SK-N-MC (cell line): ENCODE data around the gene MTMR3.

Source experiments
- DNase-seq: peaks from one replicate; pipeline ENCODE4 v3.0.0-alpha.2; 2011; ENCODE audit warnings: low read depth, low spot score
- H3K27ac ChIP-seq: fragments of 200-600 bp; sonication (generic); 2 replicates; pipeline ENCODE4 v1.5.1; 2016; ENCODE audit warnings: mixed run types
- H3K36me3 ChIP-seq: fragments of 200-600 bp; sonication (generic); 2 replicates; pipeline ENCODE4 v1.6.1; 2017; ENCODE audit warnings: antibody characterized with exemption, low read length, mixed read lengths; ENCODE audit not compliant: insufficient read depth
- H3K4me3 ChIP-seq: fragments of 200-600 bp; sonication (generic); 2 replicates; pipeline ENCODE4 v1.5.1; 2016
- H3K9ac ChIP-seq: fragments of 200-600 bp; sonication (generic); 2 replicates; pipeline ENCODE4 v1.8.0; 2017; ENCODE audit warnings: mixed run types, mixed read lengths; ENCODE audit not compliant: insufficient read length
- H3K9me3 ChIP-seq: fragments of 200-600 bp; sonication (generic); 2 replicates; pipeline ENCODE4 v1.6.1; 2017; ENCODE audit warnings: low read depth, mild to moderate bottlenecking, antibody characterized with exemption, low read length, moderate library complexity, mixed read lengths
- EZH2 ChIP-seq: fragments of 200-600 bp; sonication (generic); IDR thresholded peaks from one replicate; pipeline ENCODE4 v1.6.1; 2017; ENCODE audit warnings: antibody characterized with exemption
- FOXP2 ChIP-seq: optimal IDR thresholded peaks from 2 replicates; pipeline ENCODE3; 2011; ENCODE audit warnings: mild to moderate bottlenecking, moderate library complexity; ENCODE audit not compliant: insufficient read depth; ENCODE audit errors: extremely low read length, control extremely low read depth
- POLR2AphosphoS5 ChIP-seq: IDR thresholded peaks from 2 replicates; pipeline ENCODE4 v1.6.1; 2012; ENCODE audit warnings: mild to moderate bottlenecking, low read depth, low read length, borderline replicate concordance

Gene MTMR3

GRCh38 chr22:30014244-30014643 is 131.3 kb downstream of the MTMR3 start:
- Histone ChIP-seq H3K27ac (no peak overlapping the region), H3K36me3 (peaks cover 17% of the 10 kb centered on the region; the same call in 1 of the 2 replicates), H3K9me3 (no peaks in the 10 kb centered on the region), H3K9ac (no peak overlapping the region), H3K4me3 (no peak overlapping the region)
- DNase-seq, result no peak
- TF ChIP-seq FOXP2, result no peak
- no peak for TF ChIP-seq POLR2AphosphoS5
- no peak for TF ChIP-seq EZH2

DNA sequence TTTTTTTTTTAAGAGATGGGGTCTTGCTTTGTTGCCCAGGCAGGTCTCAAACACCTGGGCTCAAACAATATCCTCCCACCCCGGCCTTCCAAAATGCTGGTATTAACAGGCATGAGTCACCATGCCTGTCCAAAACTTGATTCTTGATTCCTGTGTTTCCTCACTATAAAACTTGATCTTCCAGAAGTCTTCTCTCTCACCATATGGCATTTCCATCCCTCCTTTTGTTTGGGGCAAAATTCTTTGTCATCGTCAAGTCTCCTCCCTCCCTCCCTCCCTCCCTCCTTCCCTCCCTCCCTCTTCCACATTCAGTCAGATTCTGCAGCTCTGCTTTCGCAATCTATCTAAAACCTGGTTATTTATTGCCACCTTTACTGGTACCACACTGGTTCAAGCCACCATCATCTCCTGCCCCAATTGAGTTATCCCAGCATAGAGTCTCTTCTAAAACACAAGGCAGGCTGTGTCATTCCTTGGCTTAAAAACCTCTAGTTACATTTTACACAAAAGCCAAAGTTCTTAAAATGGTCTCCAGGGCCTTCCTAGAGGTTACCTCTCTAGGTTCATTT is 132.3 kb downstream of the MTMR3 start:
- no peak for DNase-seq
- TF ChIP-seq EZH2 (no peak), POLR2AphosphoS5 (no peak), FOXP2 (no peak)
- H3K27ac ChIP-seq, result no peak overlapping the region
- H3K9me3 ChIP-seq, result no peaks in the 10 kb centered on the region
- peaks cover 18% of the 10 kb centered on the region; the same call in 1 of the 2 replicates for H3K36me3 ChIP-seq
- no peak overlapping the region for H3K9ac ChIP-seq
- H3K4me3 ChIP-seq, result no peak overlapping the region

DNA sequence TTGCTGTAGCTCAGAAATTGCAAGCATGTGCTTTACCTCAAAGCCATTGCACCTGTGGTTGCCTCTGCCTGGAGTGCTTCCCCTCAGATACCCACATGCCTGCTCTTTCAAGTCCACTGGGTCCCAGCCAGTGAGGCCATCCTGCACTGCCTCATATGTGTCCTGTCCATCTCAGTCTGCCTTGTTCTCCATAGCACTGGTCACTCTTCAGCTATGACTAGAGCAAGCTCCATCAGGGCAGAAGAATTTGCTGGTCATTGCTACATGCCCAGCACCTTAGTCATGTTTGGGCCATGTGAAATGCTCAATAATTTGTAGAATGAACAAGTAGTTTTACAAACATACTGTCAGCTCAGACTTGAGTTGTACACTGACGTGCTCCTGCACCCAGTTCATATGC is 132.9 kb downstream of the MTMR3 start:
- DNase-seq, result no peak
- Histone ChIP-seq H3K36me3 (peaks cover 20% of the 10 kb centered on the region; the same call in 1 of the 2 replicates), H3K9ac (no peak overlapping the region), H3K4me3 (no peak overlapping the region), H3K27ac (no peak overlapping the region), H3K9me3 (no peaks in the 10 kb centered on the region)
- no peak for TF ChIP-seq FOXP2
- TF ChIP-seq EZH2, result no peak
- TF ChIP-seq POLR2AphosphoS5, result no peak

DNA sequence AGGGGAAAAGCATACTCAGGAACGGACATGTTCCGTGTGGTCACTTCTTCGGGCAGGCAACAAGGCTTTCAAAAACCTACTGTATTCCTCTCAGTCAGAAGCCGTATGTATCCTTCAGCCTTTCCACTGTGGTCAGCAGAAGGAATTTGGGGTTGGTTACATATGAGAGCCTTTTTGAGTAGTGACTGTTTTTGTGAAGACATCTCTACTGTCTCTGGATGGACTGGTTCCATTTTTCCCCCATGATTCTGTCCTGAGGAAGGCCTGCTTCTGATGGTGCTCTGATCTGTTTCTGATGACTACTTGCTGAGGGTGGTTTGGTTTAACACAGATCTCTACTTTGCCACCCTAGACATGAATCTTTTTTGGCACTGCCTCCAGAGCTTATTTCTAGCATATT is 133.6 kb downstream of the MTMR3 start:
- H3K9ac ChIP-seq, result no peak overlapping the region
- TF ChIP-seq EZH2 (no peak), POLR2AphosphoS5 (no peak), FOXP2 (no peak)
- DNase-seq, result no peak
- H3K36me3 ChIP-seq, result peaks cover 20% of the 10 kb centered on the region; the same call in 1 of the 2 replicates
- H3K4me3 ChIP-seq, result no peak overlapping the region
- no peaks in the 10 kb centered on the region for H3K9me3 ChIP-seq
- H3K27ac ChIP-seq, result no peak overlapping the region

DNA sequence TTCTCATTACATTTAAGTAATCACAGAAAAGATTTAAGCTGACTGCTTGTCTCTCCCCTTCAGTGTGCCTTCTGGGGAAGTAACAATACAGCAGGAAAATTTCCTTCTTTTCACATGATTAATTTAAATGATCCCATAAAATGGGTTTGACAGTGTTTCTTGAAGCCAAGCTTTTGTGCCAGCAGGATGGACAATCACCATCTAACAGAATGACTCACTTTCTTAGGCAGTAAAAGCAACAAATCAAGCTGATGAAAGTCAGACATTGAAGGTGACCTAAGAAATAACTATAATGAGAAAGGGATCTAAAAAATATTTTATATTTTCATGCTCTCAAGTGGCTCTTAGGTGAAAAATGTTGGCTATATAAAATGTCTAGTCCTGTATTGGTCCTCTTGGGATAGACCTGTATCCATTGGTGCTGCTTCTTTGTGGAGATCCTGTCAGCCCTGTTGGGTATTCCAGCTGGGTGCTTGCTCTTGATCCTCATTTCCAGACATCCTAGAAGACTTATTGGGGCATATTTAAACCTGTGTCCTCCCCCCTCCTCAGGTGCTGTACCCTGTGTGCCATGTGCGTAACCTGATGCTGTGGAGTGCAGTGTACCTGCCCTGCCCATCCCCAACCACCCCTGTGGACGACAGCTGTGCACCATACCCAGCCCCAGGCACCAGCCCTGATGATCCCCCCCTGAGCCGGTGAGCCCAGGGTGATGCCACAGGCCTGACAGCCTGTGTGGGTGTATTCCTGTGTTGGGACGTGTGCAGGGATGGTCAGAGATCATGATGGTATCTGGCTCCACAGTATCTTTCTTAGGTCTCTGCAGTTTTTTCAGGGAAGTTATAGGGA is 134.6 kb downstream of the MTMR3 start:
- Histone ChIP-seq H3K9me3 (no peaks in the 10 kb centered on the region), H3K9ac (no peak overlapping the region), H3K27ac (no peak overlapping the region), H3K36me3 (peaks cover 15% of the 10 kb centered on the region; the same call in 1 of the 2 replicates), H3K4me3 (no peak overlapping the region)
- TF ChIP-seq EZH2 (no peak), FOXP2 (no peak), POLR2AphosphoS5 (no peak)
- no peak for DNase-seq

DNA sequence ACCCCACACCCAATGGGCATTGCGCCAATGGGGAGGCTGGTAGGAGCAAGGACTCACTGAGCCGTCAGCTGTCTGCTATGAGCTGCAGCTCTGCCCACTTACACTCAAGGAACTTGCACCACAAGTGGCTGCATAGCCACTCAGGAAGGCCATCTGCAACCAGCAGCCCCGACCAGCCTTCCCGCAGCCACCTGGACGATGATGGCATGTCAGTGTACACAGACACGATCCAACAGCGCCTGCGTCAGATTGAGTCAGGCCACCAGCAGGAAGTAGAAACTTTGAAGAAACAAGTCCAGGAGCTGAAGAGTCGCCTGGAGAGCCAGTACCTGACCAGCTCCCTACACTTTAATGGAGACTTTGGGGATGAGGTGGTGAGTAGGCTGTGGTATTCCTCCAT is 137.5 kb downstream of the MTMR3 start:
- no peak overlapping the region for H3K4me3 ChIP-seq
- peaks cover 13% of the 10 kb centered on the region; the same call in 1 of the 2 replicates for H3K36me3 ChIP-seq
- H3K27ac ChIP-seq, result no peak overlapping the region
- no peaks in the 10 kb centered on the region for H3K9me3 ChIP-seq
- DNase-seq, result no peak
- TF ChIP-seq EZH2 (no peak), FOXP2 (no peak), POLR2AphosphoS5 (no peak)
- no peak overlapping the region for H3K9ac ChIP-seq

DNA sequence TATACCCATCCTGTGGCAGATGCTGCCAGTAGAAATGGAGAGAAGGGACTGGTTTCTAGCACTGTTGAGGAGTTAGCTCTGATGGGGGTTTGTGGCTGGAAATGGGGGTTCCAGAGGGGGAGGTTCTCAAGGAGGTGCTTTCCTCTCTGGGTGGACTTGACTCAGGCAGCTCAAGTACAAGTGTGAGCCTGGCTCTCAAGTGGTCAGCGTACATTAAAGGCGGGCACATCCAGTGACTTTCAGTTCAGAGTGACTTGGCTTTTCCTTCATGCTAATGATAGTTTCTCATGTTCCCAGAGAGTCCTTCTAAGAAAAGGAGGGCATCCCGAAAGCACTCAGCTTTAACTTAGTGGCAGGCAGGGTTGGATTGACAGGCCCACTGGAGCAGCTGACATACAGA is 138.4 kb downstream of the MTMR3 start:
- Histone ChIP-seq H3K27ac (no peak overlapping the region), H3K36me3 (peaks cover 20% of the 10 kb centered on the region; the same call in 1 of the 2 replicates), H3K9ac (no peak overlapping the region), H3K9me3 (no peaks in the 10 kb centered on the region), H3K4me3 (no peak overlapping the region)
- DNase-seq, result no peak
- TF ChIP-seq EZH2 (no peak), POLR2AphosphoS5 (no peak), FOXP2 (no peak)

DNA sequence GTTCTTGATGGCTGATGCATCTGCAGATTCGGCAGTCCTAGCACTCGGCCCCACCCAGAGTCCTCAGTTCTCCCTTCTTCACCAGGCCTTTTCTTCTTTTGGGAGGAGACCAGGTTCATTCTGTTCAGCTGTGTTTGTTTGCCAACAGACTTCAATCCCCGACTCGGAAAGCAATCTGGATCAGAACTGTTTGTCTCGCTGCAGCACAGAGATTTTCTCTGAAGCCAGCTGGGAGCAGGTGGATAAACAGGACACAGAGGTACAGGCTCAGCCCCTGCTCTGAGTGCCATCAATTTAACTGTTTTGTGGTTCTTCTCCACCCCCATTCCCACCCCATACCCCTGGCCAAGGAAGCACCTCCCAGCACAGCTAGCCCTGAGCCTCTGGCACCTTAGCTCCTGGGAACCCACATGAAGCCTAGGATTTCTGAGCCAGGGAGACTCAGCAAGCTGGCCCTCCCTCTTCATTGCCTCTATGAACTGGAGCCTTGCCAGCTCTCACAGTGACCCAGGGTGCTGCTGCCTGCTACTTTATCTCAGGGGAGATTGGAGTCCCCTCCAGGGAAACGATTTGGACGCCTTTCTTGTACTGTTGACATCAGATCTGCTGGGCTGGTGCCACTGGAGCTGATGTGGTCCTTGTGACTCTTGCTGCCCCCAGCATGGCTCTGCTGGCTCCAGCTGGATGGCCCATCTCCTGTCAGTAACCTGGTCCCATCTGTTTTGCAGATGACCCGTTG is 139.1 kb downstream of the MTMR3 start:
- Histone ChIP-seq H3K9ac (no peak overlapping the region), H3K27ac (no peak overlapping the region), H3K4me3 (no peak overlapping the region), H3K9me3 (no peaks in the 10 kb centered on the region), H3K36me3 (peaks cover 15% of the 10 kb centered on the region; the same call in 1 of the 2 replicates)
- no peak for DNase-seq
- no peak for TF ChIP-seq EZH2
- TF ChIP-seq POLR2AphosphoS5, result no peak
- no peak for TF ChIP-seq FOXP2
